ENCODE measurements around the gene KCNA1.

The KCNA1 gene

DNA sequence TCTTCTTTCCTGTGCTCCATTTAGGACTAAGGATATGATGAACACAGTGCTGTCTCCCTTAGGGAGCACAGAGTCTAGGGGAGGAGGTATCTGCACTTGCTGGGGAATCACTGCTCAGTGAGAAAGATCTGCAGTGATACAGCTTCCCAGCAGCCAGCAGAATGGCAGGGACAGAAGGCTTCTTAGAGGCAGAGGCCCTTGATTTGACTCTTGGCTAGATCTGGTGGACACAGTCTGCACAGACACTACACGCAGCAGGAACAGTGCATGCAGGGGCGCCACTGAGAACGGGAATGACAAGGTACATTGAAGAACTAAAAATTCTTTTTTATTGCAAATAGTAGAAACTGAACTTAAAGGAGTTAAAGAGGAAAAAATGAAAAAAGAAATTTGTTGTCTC is 51.6 kb downstream of the KCNA1 start:
- Histone ChIP-seq H3K36me3 (ENCODE audit: insufficient read depth, low read length) (no peaks in the 10 kb centered on the region), H2AFZ (ENCODE audit: low read length) (no peak overlapping the region), H3K9me3 (ENCODE audit: insufficient read depth, low read depth, low read length) (no peaks in the 10 kb centered on the region), H3K9ac (ENCODE audit: low read depth, low read length, poor library complexity, severe bottlenecking) (no peak overlapping the region), H3K4me1 (ENCODE audit: insufficient read depth, low read length, poor library complexity, severe bottlenecking) (no peaks in the 10 kb centered on the region), H3F3A (ENCODE audit: low read depth) (no peaks in the 10 kb centered on the region), H3K4me3 (ENCODE audit: low read length, poor library complexity, severe bottlenecking) (no peak overlapping the region), H3K27me3 (ENCODE audit: insufficient read depth, low read length, poor library complexity, severe bottlenecking) (no peaks in the 10 kb centered on the region), H4K20me1 (ENCODE audit: insufficient read depth, low read length, poor library complexity, severe bottlenecking) (no peaks in the 10 kb centered on the region), H3K9me2 (replicated peaks; ENCODE audit: low read depth, low read length) (no peaks in the 10 kb centered on the region), H3K79me2 (ENCODE audit: insufficient read depth, low read length) (no peaks in the 10 kb centered on the region), H3K4me2 (ENCODE audit: low read depth, low read length, poor library complexity, severe bottlenecking) (no peak overlapping the region)
- TF ChIP-seq, protein P1, sequence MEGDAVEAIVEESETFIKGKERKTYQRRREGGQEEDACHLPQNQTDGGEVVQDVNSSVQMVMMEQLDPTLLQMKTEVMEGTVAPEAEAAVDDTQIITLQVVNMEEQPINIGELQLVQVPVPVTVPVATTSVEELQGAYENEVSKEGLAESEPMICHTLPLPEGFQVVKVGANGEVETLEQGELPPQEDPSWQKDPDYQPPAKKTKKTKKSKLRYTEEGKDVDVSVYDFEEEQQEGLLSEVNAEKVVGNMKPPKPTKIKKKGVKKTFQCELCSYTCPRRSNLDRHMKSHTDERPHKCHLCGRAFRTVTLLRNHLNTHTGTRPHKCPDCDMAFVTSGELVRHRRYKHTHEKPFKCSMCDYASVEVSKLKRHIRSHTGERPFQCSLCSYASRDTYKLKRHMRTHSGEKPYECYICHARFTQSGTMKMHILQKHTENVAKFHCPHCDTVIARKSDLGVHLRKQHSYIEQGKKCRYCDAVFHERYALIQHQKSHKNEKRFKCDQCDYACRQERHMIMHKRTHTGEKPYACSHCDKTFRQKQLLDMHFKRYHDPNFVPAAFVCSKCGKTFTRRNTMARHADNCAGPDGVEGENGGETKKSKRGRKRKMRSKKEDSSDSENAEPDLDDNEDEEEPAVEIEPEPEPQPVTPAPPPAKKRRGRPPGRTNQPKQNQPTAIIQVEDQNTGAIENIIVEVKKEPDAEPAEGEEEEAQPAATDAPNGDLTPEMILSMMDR (conservative IDR thresholded peaks at IDR 0.05; ENCODE audit: low read length): no peak
- TF ChIP-seq EZH2phosphoT487 (IDR thresholded peaks at IDR 0.05; ENCODE audit: borderline replicate concordance): no peak

DNA sequence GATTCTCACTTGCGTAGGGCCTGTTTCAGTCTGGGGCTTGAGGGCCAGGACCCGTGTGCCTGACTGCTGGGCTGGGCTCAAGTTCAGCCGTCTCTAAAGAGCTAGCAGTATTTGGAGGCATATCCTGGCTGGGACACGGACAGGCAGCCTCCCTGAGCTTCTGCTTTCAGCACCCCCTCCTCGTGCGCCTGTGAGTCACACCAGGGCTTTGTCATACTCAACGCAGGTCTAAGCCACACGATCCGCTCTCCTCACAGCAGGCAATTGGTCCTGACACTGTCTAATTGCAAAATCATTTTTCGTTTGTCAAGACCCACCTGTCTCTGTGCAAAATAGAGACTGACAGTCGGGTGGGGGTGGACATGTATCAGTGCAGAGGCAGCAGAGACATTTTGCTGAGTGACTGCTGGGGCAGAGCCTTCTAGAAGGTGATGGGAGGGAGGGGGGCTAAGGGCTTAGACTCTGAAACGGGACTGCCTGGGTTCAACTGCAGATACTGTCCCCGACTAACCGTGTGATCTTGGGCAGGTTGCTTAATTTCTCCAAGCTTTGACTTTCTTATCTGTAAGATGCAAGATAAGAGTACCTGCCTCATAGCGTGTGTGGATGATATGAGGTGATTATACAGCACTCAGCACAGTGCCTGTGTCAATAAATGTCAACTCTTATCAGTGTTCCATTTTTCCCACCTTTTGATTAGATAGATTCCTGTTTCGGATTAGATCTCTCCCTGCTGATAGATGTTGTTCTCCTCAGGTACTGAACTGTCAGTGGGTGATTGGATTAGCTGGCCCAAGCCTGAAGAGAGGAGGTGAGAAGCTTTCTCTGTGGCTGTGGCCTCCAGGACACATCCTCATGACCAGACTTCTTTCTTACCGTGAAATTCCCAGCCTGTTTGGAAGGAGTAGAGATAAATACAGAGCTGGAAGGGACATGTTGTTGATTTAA is 53.1 kb downstream of the KCNA1 start:
- Histone ChIP-seq H3K9me3 (ENCODE audit: insufficient read depth, low read depth, low read length) (no peaks in the 10 kb centered on the region), H4K20me1 (ENCODE audit: insufficient read depth, low read length, poor library complexity, severe bottlenecking) (no peaks in the 10 kb centered on the region), H3K27me3 (ENCODE audit: insufficient read depth, low read length, poor library complexity, severe bottlenecking) (no peaks in the 10 kb centered on the region), H3F3A (ENCODE audit: low read depth) (no peaks in the 10 kb centered on the region), H3K36me3 (ENCODE audit: insufficient read depth, low read length) (no peaks in the 10 kb centered on the region), H3K79me2 (ENCODE audit: insufficient read depth, low read length) (no peaks in the 10 kb centered on the region), H2AFZ (ENCODE audit: low read length) (no peak overlapping the region), H3K4me3 (ENCODE audit: low read length, poor library complexity, severe bottlenecking) (no peak overlapping the region), H3K4me1 (ENCODE audit: insufficient read depth, low read length, poor library complexity, severe bottlenecking) (no peaks in the 10 kb centered on the region), H3K9me2 (replicated peaks; ENCODE audit: low read depth, low read length) (no peaks in the 10 kb centered on the region), H3K9ac (ENCODE audit: low read depth, low read length, poor library complexity, severe bottlenecking) (no peak overlapping the region), H3K4me2 (ENCODE audit: low read depth, low read length, poor library complexity, severe bottlenecking) (no peak overlapping the region)
- TF ChIP-seq, protein P1 (conservative IDR thresholded peaks at IDR 0.05; ENCODE audit: low read length): no peak
- no peak for TF ChIP-seq EZH2phosphoT487 (IDR thresholded peaks at IDR 0.05; ENCODE audit: borderline replicate concordance)

Data from Loucy (cell line).